ENCODE measurements around the gene PI4K2B. TPM values are rescaled to one million over a fixed set of nuclear protein-coding genes. Genes with fewer than 3 reads are reported as not detected.
"Not testable (repeated sequence)": the region's sequence is repeated elsewhere in the genome, so short reads cannot be mapped to it uniquely, and the experiment has no call there.

The PI4K2B gene
- total RNA-seq, 1 donor from 2014 or later, result 38.6 TPM

GRCh38 chr4:25229804-25230203 is 4.0 kb upstream of the PI4K2B start:
- intact Hi-C loops (cut with micrococcal nuclease), result loop anchor here (5.0 to 10.0 kb wide), 2 partner anchors 645 to 682 kb away; partner anchors contain the start of genes DHX15 and SMIM20
- peaks cover 58% of the 10 kb centered on the region for H3K9me3 Mint-ChIP-seq
- peaks cover 47% of the 10 kb centered on the region for H3K36me3 Mint-ChIP-seq (ENCODE audit: low read depth)
- DNase-seq (ENCODE audit: low spot score), result no peak
- H3K4me1 Mint-ChIP-seq (ENCODE audit: low read depth), result peaks cover 5% of the 10 kb centered on the region
- no peaks in the 10 kb centered on the region for H3K27me3 Mint-ChIP-seq (ENCODE audit: low read depth)
- H3K4me3 Mint-ChIP-seq (ENCODE audit: low read depth), result no peak overlapping the region
- H3K27ac Mint-ChIP-seq, result no peak overlapping the region

GRCh38 chr4:25233194-25233593 is 639 bp upstream of the PI4K2B start:
- peaks cover 62% of the 10 kb centered on the region for H3K36me3 Mint-ChIP-seq (ENCODE audit: low read depth)
- H3K9me3 Mint-ChIP-seq, result peaks cover 47% of the 10 kb centered on the region
- DNase-seq (ENCODE audit: low spot score), result no peak
- H3K27me3 Mint-ChIP-seq (ENCODE audit: low read depth), result no peaks in the 10 kb centered on the region
- H3K4me1 Mint-ChIP-seq (ENCODE audit: low read depth), result peaks cover 28% of the 10 kb centered on the region
- H3K4me3 Mint-ChIP-seq (ENCODE audit: low read depth), result peak overlapping the region; percentile 76
- intact Hi-C loops (cut with micrococcal nuclease), result loop anchor here (5.0 to 10.0 kb wide), 2 partner anchors 648 to 679 kb away; partner anchors contain the start of genes DHX15 and SMIM20
- H3K27ac Mint-ChIP-seq, result peak overlapping the region; percentile 88

DNA sequence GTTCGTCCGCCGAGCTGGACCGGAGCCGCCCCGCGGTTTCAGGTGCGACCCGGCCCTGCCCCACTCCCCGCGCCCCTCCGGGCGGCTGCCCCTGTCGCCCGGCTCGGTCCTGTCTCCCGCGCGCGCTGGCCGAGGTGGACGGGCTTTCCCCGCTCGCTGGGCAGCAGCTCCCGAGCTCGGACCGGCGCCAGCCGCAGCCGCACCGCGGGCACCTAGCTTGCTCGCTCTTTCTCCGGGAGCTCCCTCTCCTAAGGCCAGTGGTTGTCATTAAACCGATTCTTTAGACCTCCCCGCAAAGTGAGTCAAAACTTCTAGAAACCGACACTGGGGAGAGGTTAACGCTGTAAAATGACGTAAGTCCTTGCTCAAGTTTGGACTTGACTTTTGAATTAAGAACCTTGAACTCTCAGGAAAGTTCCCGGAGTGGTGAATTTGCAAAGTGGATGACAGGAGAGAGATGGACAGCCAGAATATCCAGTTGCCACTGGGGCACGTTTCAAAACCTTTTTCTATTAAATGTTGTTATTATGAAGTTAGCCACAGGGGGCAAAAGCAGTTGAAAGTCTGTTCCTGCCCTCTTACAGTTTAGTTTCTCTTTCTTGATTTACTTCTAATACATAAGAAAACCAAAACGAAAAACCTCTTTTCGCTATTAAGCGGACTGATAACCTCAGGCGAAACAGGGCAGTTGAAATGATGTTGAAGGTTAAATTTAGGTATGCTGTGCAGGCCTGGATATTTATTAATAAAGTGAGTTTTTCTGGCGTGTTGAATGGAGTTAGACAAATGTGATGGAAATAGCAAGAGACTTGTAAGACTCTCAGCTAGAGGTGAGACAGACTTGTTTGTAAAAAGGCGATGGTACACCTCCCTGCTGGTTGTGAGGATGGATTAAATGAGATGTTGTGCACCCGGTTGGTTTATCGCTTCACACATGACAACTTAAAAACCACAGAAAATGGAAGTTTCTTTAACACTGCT is 847 bp downstream of the PI4K2B start:
- Mint-ChIP-seq H3K36me3 (ENCODE audit: low read depth) (peaks cover 64% of the 10 kb centered on the region), H3K4me1 (ENCODE audit: low read depth) (peaks cover 35% of the 10 kb centered on the region), H3K27me3 (ENCODE audit: low read depth) (no peaks in the 10 kb centered on the region), H3K27ac (peak overlapping the region; percentile 98), H3K4me3 (ENCODE audit: low read depth) (peak overlapping the region; percentile 95), H3K9me3 (peaks cover 37% of the 10 kb centered on the region)
- intact Hi-C loops (cut with micrococcal nuclease), result loop anchor here (1.0 to 10.0 kb wide), 6 partner anchors 18 to 678 kb away; partner anchors contain the start of genes ANAPC4, DHX15, SEPSECS and SMIM20
- peak; percentile 40 for DNase-seq (ENCODE audit: low spot score)

DNA sequence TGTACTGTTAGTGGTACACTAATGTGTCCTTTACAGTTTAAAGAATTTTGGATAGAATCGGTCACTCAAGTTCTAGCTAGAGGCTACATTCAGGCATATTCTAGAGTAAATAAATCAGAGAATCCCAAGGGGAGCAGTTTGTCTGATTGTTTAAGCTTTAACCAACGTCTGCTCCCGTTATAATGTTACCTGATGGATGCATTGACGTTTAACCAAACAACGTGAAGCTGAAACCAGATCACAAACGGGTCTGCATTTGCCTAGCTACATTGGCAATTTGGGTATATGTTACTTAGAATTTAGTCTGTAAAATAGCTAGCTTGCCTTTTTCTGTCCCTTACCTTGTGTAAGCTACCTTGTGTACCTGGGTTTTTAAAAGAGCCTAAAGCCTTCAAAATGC is 1.6 kb downstream of the PI4K2B start:
- Mint-ChIP-seq H3K4me1 (ENCODE audit: low read depth) (peaks cover 42% of the 10 kb centered on the region), H3K27ac (peak overlapping the region; percentile 98), H3K9me3 (peaks cover 32% of the 10 kb centered on the region), H3K36me3 (ENCODE audit: low read depth) (peaks cover 67% of the 10 kb centered on the region), H3K27me3 (ENCODE audit: low read depth) (no peaks in the 10 kb centered on the region), H3K4me3 (ENCODE audit: low read depth) (peak overlapping the region; percentile 95)
- intact Hi-C loops (cut with micrococcal nuclease), result loop anchor here (2.0 to 10.0 kb wide), 2 partner anchors 17 to 651 kb away; partner anchors contain the start of gene DHX15
- DNase-seq (ENCODE audit: low spot score), result no peak

DNA sequence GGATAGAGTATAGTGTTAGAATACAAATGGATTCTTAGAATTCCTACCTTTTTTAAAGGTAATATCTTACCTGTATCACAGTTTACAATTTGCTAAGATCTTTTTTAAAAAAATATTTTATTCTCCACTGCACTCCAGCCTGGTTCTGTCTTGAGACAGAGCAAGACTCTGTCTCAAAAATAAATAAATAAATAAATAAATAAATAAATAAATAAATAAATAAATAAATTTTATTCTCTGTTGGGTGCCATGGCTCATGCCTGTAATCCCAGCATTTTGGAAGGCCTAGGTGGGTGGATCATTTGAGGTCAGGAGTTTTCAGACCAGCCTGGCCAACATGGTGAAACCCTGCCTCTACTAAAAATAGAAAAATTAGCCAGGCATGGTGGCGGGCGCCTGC is 2.2 kb downstream of the PI4K2B start:
- Mint-ChIP-seq H3K36me3 (ENCODE audit: low read depth) (peaks cover 61% of the 10 kb centered on the region), H3K4me1 (ENCODE audit: low read depth) (peaks cover 48% of the 10 kb centered on the region), H3K27ac (peak overlapping the region; percentile 98), H3K4me3 (ENCODE audit: low read depth) (peak overlapping the region; percentile 95), H3K9me3 (peaks cover 26% of the 10 kb centered on the region)
- DNase-seq (ENCODE audit: low spot score); H3K27me3 Mint-ChIP-seq (ENCODE audit: low read depth): not testable (repeated sequence)
- intact Hi-C loops (cut with micrococcal nuclease), result loop anchor here (10.0 kb wide), 1 partner anchor 651 kb away; the partner anchor contains the start of gene DHX15

DNA sequence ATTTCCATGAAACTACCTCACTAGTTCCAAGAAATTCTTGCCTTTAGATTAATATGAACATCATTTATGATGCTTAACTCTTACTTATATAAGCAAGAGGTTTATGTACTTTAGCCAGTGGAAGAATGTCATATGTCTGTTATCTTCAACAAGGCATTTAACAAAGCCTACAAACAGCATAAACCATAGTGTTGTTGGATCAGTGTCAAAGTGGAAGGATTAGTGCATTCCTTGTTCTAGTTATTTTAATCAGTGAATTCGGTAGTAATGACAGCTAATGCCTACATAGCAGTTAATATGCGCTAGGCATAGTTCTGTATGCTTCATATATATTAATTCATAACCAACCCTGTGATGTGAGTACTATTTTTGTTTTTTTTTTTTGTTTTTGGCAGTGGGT is 3.1 kb downstream of the PI4K2B start:
- Mint-ChIP-seq H3K27me3 (ENCODE audit: low read depth) (no peaks in the 10 kb centered on the region), H3K27ac (peak overlapping the region; percentile 43), H3K4me3 (ENCODE audit: low read depth) (peak overlapping the region; percentile 65), H3K4me1 (ENCODE audit: low read depth) (peaks cover 51% of the 10 kb centered on the region), H3K36me3 (ENCODE audit: low read depth) (peaks cover 60% of the 10 kb centered on the region), H3K9me3 (peaks cover 24% of the 10 kb centered on the region)
- intact Hi-C loops (cut with micrococcal nuclease), result loop anchor here (10.0 kb wide), 1 partner anchor 652 kb away; the partner anchor contains the start of gene DHX15
- no peak for DNase-seq (ENCODE audit: low spot score)

GRCh38 chr4:25238052-25238451 is 4.2 kb downstream of the PI4K2B start:
- DNase-seq (ENCODE audit: low spot score), result no peak
- no peak overlapping the region for H3K27ac Mint-ChIP-seq
- H3K4me3 Mint-ChIP-seq (ENCODE audit: low read depth), result peak overlapping the region; percentile 37
- H3K4me1 Mint-ChIP-seq (ENCODE audit: low read depth), result peaks cover 51% of the 10 kb centered on the region
- intact Hi-C loops (cut with micrococcal nuclease), result loop anchor here (10.0 kb wide), 1 partner anchor 653 kb away; the partner anchor contains the start of gene DHX15
- peaks cover 58% of the 10 kb centered on the region for H3K36me3 Mint-ChIP-seq (ENCODE audit: low read depth)
- no peaks in the 10 kb centered on the region for H3K27me3 Mint-ChIP-seq (ENCODE audit: low read depth)
- H3K9me3 Mint-ChIP-seq, result peaks cover 16% of the 10 kb centered on the region

- H3K27me3 Mint-ChIP-seq (ENCODE audit: low read depth); H3K4me3 Mint-ChIP-seq (ENCODE audit: low read depth); DNase-seq (ENCODE audit: low spot score); H3K27ac Mint-ChIP-seq: not testable (repeated sequence)
- Mint-ChIP-seq H3K36me3 (ENCODE audit: low read depth) (peaks cover 65% of the 10 kb centered on the region), H3K9me3 (peaks cover 16% of the 10 kb centered on the region), H3K4me1 (ENCODE audit: low read depth) (peaks cover 47% of the 10 kb centered on the region)
- intact Hi-C loops (cut with micrococcal nuclease), result loop anchor here (10.0 kb wide), 1 partner anchor 655 kb away; the partner anchor contains the start of gene DHX15
Measured at GRCh38 chr4:25239528-25239927, 5.7 kb downstream of the PI4K2B start.

DNA sequence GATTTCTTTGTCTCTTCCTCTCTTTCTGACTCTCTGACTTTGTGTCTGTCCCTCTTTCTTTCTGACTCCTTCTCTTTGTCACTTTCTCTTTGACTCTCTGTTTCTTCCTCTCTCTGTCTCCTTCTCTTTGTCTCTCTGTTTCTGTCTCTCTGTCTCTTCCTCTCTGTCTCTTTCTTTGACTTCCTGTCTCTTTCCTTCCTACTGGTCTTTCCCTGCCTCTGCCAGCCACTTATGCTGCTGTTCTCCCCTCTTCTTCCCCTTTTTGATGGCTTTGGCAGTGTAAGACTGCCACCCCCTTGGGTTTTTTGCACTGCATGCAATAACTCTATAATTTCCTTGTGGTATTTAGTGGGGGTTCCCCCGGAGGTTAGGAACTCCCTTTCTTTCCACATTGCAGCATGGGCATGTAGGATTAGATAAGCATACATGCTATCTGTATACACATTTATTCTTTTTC is 6.9 kb downstream of the PI4K2B start:
- Mint-ChIP-seq H3K27ac (peak overlapping the region; percentile 62), H3K4me3 (ENCODE audit: low read depth) (peak overlapping the region; percentile 3), H3K4me1 (ENCODE audit: low read depth) (peaks cover 40% of the 10 kb centered on the region), H3K36me3 (ENCODE audit: low read depth) (peaks cover 66% of the 10 kb centered on the region), H3K9me3 (peaks cover 24% of the 10 kb centered on the region)
- intact Hi-C loops (cut with micrococcal nuclease); DNase-seq (ENCODE audit: low spot score); H3K27me3 Mint-ChIP-seq (ENCODE audit: low read depth): not testable (repeated sequence)

GRCh38 chr4:25242195-25242594 is 8.4 kb downstream of the PI4K2B start:
- H3K27ac Mint-ChIP-seq; H3K27me3 Mint-ChIP-seq (ENCODE audit: low read depth); H3K4me3 Mint-ChIP-seq (ENCODE audit: low read depth); DNase-seq (ENCODE audit: low spot score); intact Hi-C loops (cut with micrococcal nuclease): not testable (repeated sequence)
- Mint-ChIP-seq H3K9me3 (peaks cover 27% of the 10 kb centered on the region), H3K36me3 (ENCODE audit: low read depth) (peaks cover 66% of the 10 kb centered on the region), H3K4me1 (ENCODE audit: low read depth) (peaks cover 33% of the 10 kb centered on the region)

DNA sequence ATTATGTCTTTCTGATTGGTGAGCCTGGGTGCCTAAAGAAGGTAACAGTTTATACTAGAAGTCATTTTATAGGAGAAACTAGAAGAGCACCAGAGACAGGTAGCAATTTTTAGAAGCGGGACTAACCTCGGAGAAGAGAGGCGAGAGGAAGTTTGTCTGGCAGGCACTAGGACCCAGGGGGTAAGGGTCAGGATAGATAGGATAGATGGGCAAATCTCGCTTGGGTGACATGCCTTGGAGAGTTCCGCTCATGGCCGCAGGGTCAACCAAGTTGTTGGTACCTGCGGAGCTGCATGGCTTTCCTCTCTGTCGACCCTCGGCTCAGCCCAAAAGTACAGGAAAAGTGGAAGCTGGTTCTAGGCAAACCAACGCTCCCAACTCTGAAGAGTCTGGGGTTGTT is 11.3 kb downstream of the PI4K2B start:
- no peak for DNase-seq (ENCODE audit: low spot score)
- intact Hi-C loops (cut with micrococcal nuclease), result no loop called here
- Mint-ChIP-seq H3K27ac (no peak overlapping the region), H3K4me3 (ENCODE audit: low read depth) (no peak overlapping the region), H3K9me3 (peaks cover 17% of the 10 kb centered on the region), H3K36me3 (ENCODE audit: low read depth) (peaks cover 53% of the 10 kb centered on the region), H3K27me3 (ENCODE audit: low read depth) (no peaks in the 10 kb centered on the region), H3K4me1 (ENCODE audit: low read depth) (peaks cover 16% of the 10 kb centered on the region)

DNA sequence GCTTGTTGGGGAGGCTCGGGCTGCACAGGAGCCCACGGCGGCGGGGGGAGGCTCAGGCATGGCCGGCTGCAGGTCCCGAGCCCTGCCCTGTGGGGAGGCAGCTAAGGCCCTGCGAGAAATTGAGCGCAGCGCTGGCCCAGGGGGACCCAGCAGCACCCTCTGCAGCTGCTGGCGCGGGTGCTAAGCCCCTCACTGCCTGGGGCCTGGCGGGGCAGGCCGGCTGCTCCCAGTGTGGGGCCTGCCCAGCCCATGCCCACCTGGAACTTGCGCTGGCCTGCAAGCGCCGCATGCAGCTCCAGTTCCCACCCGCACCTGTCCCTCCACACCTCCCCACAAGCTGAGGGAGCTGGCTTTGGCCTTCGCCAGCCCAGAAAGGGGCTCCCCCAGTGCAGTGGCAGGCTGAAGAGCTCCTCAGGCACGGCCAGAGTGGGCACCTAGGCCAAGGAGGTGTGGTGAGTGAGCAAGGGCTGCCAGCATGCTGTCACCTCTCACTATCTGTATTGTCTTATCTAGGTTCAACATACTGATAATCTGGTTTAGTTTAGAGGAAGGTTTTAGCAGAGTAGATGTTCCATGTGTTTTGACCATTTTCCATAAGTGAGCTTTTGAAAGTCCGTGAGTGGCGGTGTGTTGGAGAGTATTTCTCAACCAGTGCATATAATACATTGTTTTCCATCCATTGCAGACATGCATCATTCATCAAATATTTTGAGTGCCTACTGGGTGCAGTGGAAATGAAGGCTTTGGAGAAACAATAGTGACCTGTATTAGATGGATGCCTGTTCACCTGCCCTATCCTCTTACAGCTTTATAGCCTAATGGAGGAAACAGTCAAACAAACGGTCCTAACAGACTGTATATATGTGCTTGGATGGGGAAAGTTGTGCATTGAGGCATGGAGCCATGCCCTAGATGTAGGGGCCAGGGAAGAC is 13.1 kb downstream of the PI4K2B start:
- peaks cover 50% of the 10 kb centered on the region for H3K36me3 Mint-ChIP-seq (ENCODE audit: low read depth)
- no peak for DNase-seq (ENCODE audit: low spot score)
- intact Hi-C loops (cut with micrococcal nuclease), result no loop called here
- no peaks in the 10 kb centered on the region for H3K27me3 Mint-ChIP-seq (ENCODE audit: low read depth)
- no peak overlapping the region for H3K27ac Mint-ChIP-seq
- H3K4me1 Mint-ChIP-seq (ENCODE audit: low read depth), result peaks cover 16% of the 10 kb centered on the region
- peaks cover 17% of the 10 kb centered on the region for H3K9me3 Mint-ChIP-seq
- no peak overlapping the region for H3K4me3 Mint-ChIP-seq (ENCODE audit: low read depth)

Measured in activated T-helper 2 cell treated with anti-CD3 and anti-CD28 coated beads, Interferon-gamma antibody, Interleukin-2, Interleukin-4, amounts not matched to agents 10 μg/mL and 5 μg/mL and 100 μg/mL, durations not matched to agents 14 hours and 24 hours and 36 hours (primary cell).